Karpas-422 (cell line): ENCODE results near the gene ZNF506. TPM values are rescaled to one million over a fixed set of nuclear protein-coding genes. Genes with fewer than 3 reads are reported as not detected.
"Not testable (repeated sequence)": the region's sequence is repeated elsewhere in the genome, so short reads cannot be mapped to it uniquely, and the experiment has no call there.

Source experiments
- DNase-seq: peaks from one replicate; pipeline ENCODE4 v3.0.0-alpha.2; 2015
- H2AFZ ChIP-seq: fragments of 200-600 bp; sonication (generic); 2 replicates; pipeline ENCODE4 v1.6.1; 2014; ENCODE audit warnings: antibody characterized with exemption, low read length, mixed read lengths
- H3K27ac ChIP-seq: fragments of 200-600 bp; sonication (generic); 2 replicates; pipeline ENCODE4 v1.5.1; 2014; ENCODE audit warnings: mild to moderate bottlenecking, low read length, moderate library complexity
- H3K27me3 ChIP-seq: fragments of 200-600 bp; sonication (generic); 2 replicates; pipeline ENCODE4 v1.6.1; 2014; ENCODE audit warnings: low read length, mixed read lengths
- H3K36me3 ChIP-seq: fragments of 200-600 bp; sonication (generic); 2 replicates; pipeline ENCODE4 v1.6.1; 2014; ENCODE audit warnings: low read length, mixed read lengths; ENCODE audit not compliant: insufficient read depth
- H3K4me1 ChIP-seq: fragments of 200-600 bp; sonication (generic); 2 replicates; pipeline ENCODE4 v1.6.1; 2014; ENCODE audit warnings: mild to moderate bottlenecking, low read length, mixed read lengths
- H3K4me2 ChIP-seq: fragments of 200-600 bp; sonication (generic); 2 replicates; pipeline ENCODE4 v1.6.1; 2014; ENCODE audit warnings: low read length, low read depth, mild to moderate bottlenecking; ENCODE audit not compliant: poor library complexity, severe bottlenecking
- H3K4me3 ChIP-seq: fragments of 200-600 bp; sonication (generic); 2 replicates; pipeline ENCODE4 v1.5.1; 2014; ENCODE audit warnings: mild to moderate bottlenecking, antibody characterized with exemption, low read length, mixed read lengths
- H3K79me2 ChIP-seq: fragments of 200-600 bp; sonication (generic); 2 replicates; pipeline ENCODE4 v1.6.1; 2014; ENCODE audit warnings: mild to moderate bottlenecking, low read length, mixed read lengths
- H3K9ac ChIP-seq: fragments of 200-600 bp; sonication (generic); 2 replicates; pipeline ENCODE4 v1.6.0; 2014; ENCODE audit warnings: low read length
- H3K9me2 ChIP-seq: fragments of 200-600 bp; sonication (generic), shearing (Covaris generic); replicated peaks from 2 replicates; pipeline ENCODE4 v1.6.0; 2014; ENCODE audit warnings: mild to moderate bottlenecking, low read length, moderate library complexity; ENCODE audit not compliant: insufficient read depth
- H3K9me3 ChIP-seq: fragments of 300-700, 200-600 bp; sonication (generic); 2 replicates; pipeline ENCODE4 v1.6.1; 2014; ENCODE audit warnings: low read length, mixed read lengths
- H4K20me1 ChIP-seq: fragments of 200-600 bp; sonication (generic); 2 replicates; pipeline ENCODE4 v1.6.1; 2014; ENCODE audit warnings: mild to moderate bottlenecking, antibody characterized with exemption, low read length, low read depth; ENCODE audit not compliant: insufficient read depth
- total RNA-seq: library from RNA; depleted of rRNA; stranded (reverse); fragments of >200 nt; shearing (Covaris generic); gene quantifications from 2 replicates; pipeline ENCODE4 v1.2.3, GENCODE V29; 2014; ENCODE audit warnings: low replicate concordance

Gene ZNF506
- total RNA-seq, 1 experiment from 2014 or later: 44.1 TPM

GRCh38 chr19:19849056-19849455, 27.5 kb upstream of the ZNF506 start:
- H3K4me1 ChIP-seq: no peaks in the 10 kb centered on the region
- H3K9me3 ChIP-seq: peaks cover 3% of the 10 kb centered on the region

DNA sequence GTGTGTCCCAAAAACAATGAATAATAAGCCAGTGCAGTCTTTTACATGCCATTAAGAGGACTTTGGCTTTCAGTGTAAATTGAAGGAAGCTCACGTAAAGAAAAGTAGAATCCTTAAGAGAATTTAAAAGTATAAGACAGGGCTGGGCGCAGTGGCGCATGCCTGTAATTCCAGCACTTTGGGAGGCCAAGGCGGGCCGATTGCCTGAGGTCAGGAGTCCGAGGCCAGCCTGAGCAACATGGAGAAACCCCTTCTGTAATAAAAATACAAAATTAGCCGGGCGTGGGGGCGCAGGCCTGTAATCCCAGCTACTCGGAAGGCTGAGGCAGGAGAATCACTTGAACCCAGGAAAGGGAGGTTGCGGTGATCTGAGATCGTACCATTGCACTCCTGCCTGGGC, 26.2 kb upstream of the ZNF506 start:
- peaks cover 9% of the 10 kb centered on the region for H3K9me3 ChIP-seq
- H3K9ac ChIP-seq: no peak overlapping the region
- H2AFZ ChIP-seq: no peak overlapping the region
- H3K79me2 ChIP-seq: no peaks in the 10 kb centered on the region
- H3K4me3 ChIP-seq: no peak overlapping the region
- H3K27me3 ChIP-seq: no peaks in the 10 kb centered on the region
- no peak for DNase-seq
- H3K4me1 ChIP-seq: no peaks in the 10 kb centered on the region
- no peak overlapping the region for H3K27ac ChIP-seq
- H3K9me2 ChIP-seq: no peaks in the 10 kb centered on the region
- H3K36me3 ChIP-seq: no peaks in the 10 kb centered on the region
- H4K20me1 ChIP-seq: no peaks in the 10 kb centered on the region
- H3K4me2 ChIP-seq: no peak overlapping the region

More at GRCh38 chr19:19849056-19849455, 27.5 kb upstream of the ZNF506 start:
- Histone ChIP-seq H3K79me2 (no peaks in the 10 kb centered on the region), H3K36me3 (no peaks in the 10 kb centered on the region), H3K4me3 (no peak overlapping the region), H3K27me3 (no peaks in the 10 kb centered on the region), H3K9me2 (no peaks in the 10 kb centered on the region), H3K9ac (no peak overlapping the region), H3K4me2 (no peak overlapping the region), H3K27ac (no peak overlapping the region), H4K20me1 (no peaks in the 10 kb centered on the region), H2AFZ (no peak overlapping the region)
- DNase-seq: no peak

GRCh38 chr19:19835560-19836038, 14.0 kb upstream of the ZNF506 start:
- Histone ChIP-seq H4K20me1 (no peaks in the 10 kb centered on the region), H3K4me2 (no peak overlapping the region), H3K4me3 (no peak overlapping the region), H3K9me2 (no peaks in the 10 kb centered on the region), H3K27me3 (no peaks in the 10 kb centered on the region), H2AFZ (no peak overlapping the region), H3K36me3 (no peaks in the 10 kb centered on the region), H3K9me3 (peaks cover 21% of the 10 kb centered on the region), H3K79me2 (no peaks in the 10 kb centered on the region), H3K4me1 (no peaks in the 10 kb centered on the region), H3K27ac (no peak overlapping the region), H3K9ac (no peak overlapping the region)
- DNase-seq: no peak

GRCh38 chr19:19826875-19827274, 5.3 kb upstream of the ZNF506 start:
- Histone ChIP-seq H4K20me1 (no peaks in the 10 kb centered on the region), H3K9ac (no peak overlapping the region), H3K4me2 (no peak overlapping the region), H3K9me3 (peaks cover 47% of the 10 kb centered on the region), H3K4me3 (no peak overlapping the region), H3K27ac (no peak overlapping the region), H3K4me1 (peaks cover 4% of the 10 kb centered on the region), H3K27me3 (no peaks in the 10 kb centered on the region; the same call in 1 of the 2 replicates), H2AFZ (no peak overlapping the region), H3K9me2 (no peaks in the 10 kb centered on the region), H3K79me2 (no peaks in the 10 kb centered on the region), H3K36me3 (no peaks in the 10 kb centered on the region)
- DNase-seq: no peak

DNA sequence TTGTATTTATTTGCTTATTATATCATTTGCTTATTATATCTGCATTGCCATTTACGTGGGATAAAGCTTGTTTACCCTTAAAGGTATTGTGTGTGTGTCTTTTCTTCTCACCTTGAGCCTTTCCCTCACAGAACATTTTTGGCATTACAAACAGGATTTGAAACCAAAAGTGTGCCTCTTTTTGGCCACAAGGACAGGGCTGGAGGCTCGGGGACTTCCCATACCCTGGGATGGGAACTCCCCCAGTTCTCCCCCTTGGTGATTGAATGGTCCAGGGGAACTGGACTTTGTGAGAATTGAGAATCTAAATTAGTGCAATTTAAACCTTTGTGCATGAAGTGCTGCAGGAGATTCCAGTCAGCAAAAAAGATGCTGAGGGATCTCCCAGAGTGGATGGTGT, 2.4 kb upstream of the ZNF506 start:
- Histone ChIP-seq H3K9ac (no peak overlapping the region), H3K4me2 (no peak overlapping the region), H2AFZ (no peak overlapping the region), H3K27ac (no peak overlapping the region), H4K20me1 (no peaks in the 10 kb centered on the region), H3K9me3 (peaks cover 39% of the 10 kb centered on the region), H3K27me3 (no peaks in the 10 kb centered on the region; the same call in 1 of the 2 replicates), H3K36me3 (peaks cover 13% of the 10 kb centered on the region), H3K4me3 (no peak overlapping the region), H3K79me2 (peaks cover 23% of the 10 kb centered on the region), H3K9me2 (no peaks in the 10 kb centered on the region), H3K4me1 (peaks cover 7% of the 10 kb centered on the region)
- no peak for DNase-seq

DNA sequence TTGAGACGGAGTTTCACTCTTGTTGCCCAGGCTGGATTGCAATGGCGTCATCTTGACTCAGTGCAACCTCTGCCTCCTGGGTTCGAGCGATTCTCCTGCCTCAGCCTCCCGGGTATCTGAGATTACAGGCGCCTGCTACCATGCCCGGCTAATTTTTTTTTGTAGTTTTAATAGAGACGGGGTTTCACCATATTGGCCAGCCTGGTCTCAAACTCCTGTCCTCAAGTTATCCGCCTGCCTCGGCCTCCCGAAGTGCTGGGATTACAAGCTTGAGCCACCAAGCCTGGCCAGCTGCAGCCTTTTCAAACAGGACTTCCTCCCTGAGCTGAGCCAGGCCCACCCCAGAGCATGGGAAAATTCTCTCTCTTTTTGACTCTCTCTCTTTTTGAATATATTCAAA, 426 bp upstream of the ZNF506 start:
- not testable (repeated sequence) for H3K4me1 ChIP-seq, H3K27me3 ChIP-seq, H4K20me1 ChIP-seq, H3K9me2 ChIP-seq
- H3K4me3 ChIP-seq: peak overlapping the region; percentile 94
- H3K9ac ChIP-seq: peak overlapping the region; percentile 62
- peaks cover 42% of the 10 kb centered on the region for H3K79me2 ChIP-seq
- peaks cover 28% of the 10 kb centered on the region for H3K36me3 ChIP-seq
- H3K27ac ChIP-seq: peak overlapping the region; percentile 42; the same call in 1 of the 2 replicates
- H3K4me2 ChIP-seq: peak overlapping the region; percentile 79
- H2AFZ ChIP-seq: 0 out of 2 replicates have a peak overlapping the region, but pooled peaks have one; percentile 45
- peak; percentile 48 for DNase-seq
- H3K9me3 ChIP-seq: peaks cover 41% of the 10 kb centered on the region

DNA sequence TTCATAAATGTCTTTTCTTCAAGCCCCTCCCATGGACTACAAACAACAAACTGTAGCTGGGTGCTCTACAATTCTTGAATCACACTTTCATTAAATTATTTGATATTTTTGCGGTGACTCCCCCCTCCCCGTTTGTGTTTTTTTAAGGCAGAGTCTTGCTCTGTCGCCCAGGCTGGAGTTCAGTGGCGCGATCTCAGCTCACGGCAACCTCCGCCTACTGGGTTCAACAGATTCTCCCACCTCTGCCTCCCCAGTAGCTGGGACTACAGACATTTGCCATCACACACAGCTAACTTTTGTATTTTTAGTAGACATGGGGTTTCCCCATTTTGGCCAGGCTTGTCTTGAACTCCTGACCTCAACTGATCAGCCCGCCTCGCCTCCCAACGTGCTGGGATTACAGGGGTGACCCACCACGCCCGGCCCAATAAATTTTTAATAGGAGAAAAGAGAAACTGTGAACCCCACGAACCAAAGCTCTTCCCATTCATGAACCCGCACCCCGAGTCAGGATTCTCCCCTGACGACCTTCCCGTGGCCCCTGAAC, 703 bp downstream of the ZNF506 start:
- H3K4me2 ChIP-seq: peak overlapping the region; percentile 79
- peak overlapping the region; percentile 76; the same call in 1 of the 2 replicates for H3K27ac ChIP-seq
- H3K4me1 ChIP-seq: peaks cover 7% of the 10 kb centered on the region
- H4K20me1 ChIP-seq: no peaks in the 10 kb centered on the region
- H3K27me3 ChIP-seq: no peaks in the 10 kb centered on the region; the same call in 1 of the 2 replicates
- peaks cover 38% of the 10 kb centered on the region for H3K9me3 ChIP-seq
- peaks cover 29% of the 10 kb centered on the region for H3K36me3 ChIP-seq
- H3K4me3 ChIP-seq: peak overlapping the region; percentile 94
- peaks cover 51% of the 10 kb centered on the region for H3K79me2 ChIP-seq
- no peak for DNase-seq
- no peaks in the 10 kb centered on the region for H3K9me2 ChIP-seq
- peak overlapping the region; percentile 93; the same call in 1 of the 2 replicates for H2AFZ ChIP-seq
- H3K9ac ChIP-seq: peak overlapping the region; percentile 91

- no peak overlapping the region for H3K4me3 ChIP-seq
- H3K9ac ChIP-seq: no peak overlapping the region
- H3K27ac ChIP-seq: no peak overlapping the region
- no peaks in the 10 kb centered on the region for H3K9me2 ChIP-seq
- H3K4me2 ChIP-seq: no peak overlapping the region
- H3K79me2 ChIP-seq: peaks cover 79% of the 10 kb centered on the region
- no peaks in the 10 kb centered on the region for H4K20me1 ChIP-seq
- peaks cover 22% of the 10 kb centered on the region for H3K9me3 ChIP-seq
- no peak overlapping the region for H2AFZ ChIP-seq
- H3K4me1 ChIP-seq: peaks cover 7% of the 10 kb centered on the region
- H3K27me3 ChIP-seq: no peaks in the 10 kb centered on the region
- no peak for DNase-seq
- H3K36me3 ChIP-seq: peaks cover 53% of the 10 kb centered on the region
These were observed 4.2 kb downstream of the ZNF506 start for GRCh38 chr19:19817357-19817756.
